Ovary (tissue), 9 donors: Measurements from ENCODE around the gene GCK. TPM values are rescaled to one million over a fixed set of nuclear protein-coding genes. Genes with fewer than 3 reads are reported as not detected.

Experiments used
- DNase-seq, 5 donors: peaks; one replicate each; pipeline ENCODE4 v3.0.0-alpha.2; 2019 to 2020
- H3K27ac ChIP-seq, 2 donors: fragments of 200-600 bp; one replicate each; pipeline versions ENCODE4 v1.5.1 to v1.8.0; 2019 to 2022
- H3K27me3 ChIP-seq: fragments of 200-600 bp; one replicate; pipeline ENCODE4 v1.8.0; 2022
- H3K36me3 ChIP-seq: fragments of 200-600 bp; sonication (generic); one replicate; pipeline ENCODE4 v1.5.1; 2019
- H3K4me1 ChIP-seq: one replicate; pipeline ENCODE4 v1.8.1; 2013; ENCODE audit warnings: mild to moderate bottlenecking, moderate library complexity; ENCODE audit not compliant: insufficient read depth
- H3K4me3 ChIP-seq: fragments of 200-600 bp; sonication (generic); one replicate; pipeline ENCODE4 v1.5.1; 2017
- H3K9me3 ChIP-seq, 2 donors: fragments of 200-600 bp in 1 of 2; sonication (generic) in 1 of 2; one replicate each; pipeline versions ENCODE4 v1.5.1 to v1.8.1; 2013 to 2019; ENCODE audit warnings: mild to moderate bottlenecking in 1 of 2, moderate library complexity in 1 of 2
- CTCF ChIP-seq, 3 donors: fragments of 450-650 bp in 2 of 3; fragments of 200-600 bp in 1 of 3; IDR thresholded peaks; one replicate each; pipeline versions ENCODE4 v1.5.1 to v1.8.0; 2016 to 2022; ENCODE audit warnings: antibody characterized with exemption in 3 of 3, mild to moderate bottlenecking in 1 of 3
- EP300 ChIP-seq: sonication (generic); formaldehyde crosslinking; IDR thresholded peaks from one replicate; pipeline ENCODE4 v1.6.1; 2017; ENCODE audit warnings: antibody characterized with exemption
- POLR2A ChIP-seq: fragments of 450-650 bp; IDR thresholded peaks from one replicate; pipeline ENCODE4 v1.6.1; 2017; ENCODE audit warnings: antibody characterized with exemption, mild to moderate bottlenecking, moderate library complexity
- WGBS, 3 donors: extraction: QIAGEN DNeasy Blood & Tissue Kit in 1 of 3; methylation state at CpG; one replicate each; pipeline versions ENCODE4 v1.1.5 to v1.1.7; 2013 to 2017; 5-methylcytosine and 5-hydroxymethylcytosine counted together
- intact Hi-C, 4 donors: fragments of 100-400 bp; cut with DNase I; formaldehyde crosslinking; loops; one replicate each; pipeline versions ENCODE4 v1.11.0 to v1.15.1; 2022 to 2023
- polyA plus RNA-seq, 2 donors: library from polyadenylated mRNA; stranded (reverse); fragments of 200-250 nt in 1 of 2; fragments of 350-450 nt in 1 of 2; fragmentation: Illumina TruSeq in 1 of 2; extraction: RNeasy Lipid Tissue Mini Kit (QIAGEN cat#74804) in 1 of 2; gene quantifications; one replicate each; pipeline ENCODE4 v1.2.3, GENCODE V29; 2013 to 2014
- total RNA-seq, 7 donors: library from RNA; depleted of rRNA in 2 of 7; stranded (reverse); fragments of >200 nt in 2 of 7; fragmentation: NEBNext Ultra II Directional in 3 of 7; extraction: Animal tissue kit (Norgen Biotek cat#: 25700) in 3 of 7; gene quantifications; one replicate each; pipeline versions ENCODE4 v1.1.0 to v1.2.4, GENCODE V29; 2016 to 2023
- donor health status: DM: no; HTN: no; CAD: no; lungs with moderate emphysema.
- donor health status: DM: no; HTN: no; CAD: no.
- donor health status: Bipolar disorder and iron deficiency.
- donor health status: DM: yes; HTN: yes; CAD: no.
- donor health status: DM: no; HTN: no; CAD: no.
- donor health status: DM: yes; HTN: yes; CAD: no.

The GCK gene
- total and polyA plus RNA-seq, 9 donors: 0.48 to 2.9 (median 1.3) TPM

- intact Hi-C loops: loop anchor here in 3 of 4 donors (5.0 to 10.0 kb wide), 3 partner anchors 58 to 138 kb away; no protein-coding TSS in a partner anchor
- 85 to 91% (median 86%) methylated on average over 7 of the region's 7 CpGs for WGBS, 3 donors
Observed at GRCh38 chr7:44193011-44193802, 4.0 kb upstream of the GCK start.

GRCh38 chr7:44191171-44191570 is 1.9 kb upstream of the GCK start:
- Histone ChIP-seq H3K4me3 (no peak overlapping the region), H3K36me3 (no peaks in the 10 kb centered on the region), H3K9me3 (no peaks in the 10 kb centered on the region), H3K27ac (no peak overlapping the region), H3K4me1 (peaks cover 6% of the 10 kb centered on the region), H3K27me3 (no peaks in the 10 kb centered on the region)
- DNase-seq: no peak
- TF ChIP-seq CTCF (IDR thresholded peaks at IDR 0.05) (no peak), EP300 (no peak), POLR2A (no peak)
- intact Hi-C loops: loop anchor here in 3 of 4 donors (5.0 to 10.0 kb wide), 3 partner anchors 56 to 136 kb away; no protein-coding TSS in a partner anchor
- WGBS, 3 donors: 80 to 85% (median 80%) methylated on average over 5 of the region's 5 CpGs

More at GRCh38 chr7:44193011-44193802, 4.0 kb upstream of the GCK start:
- Histone ChIP-seq H3K9me3 (no peaks in the 10 kb centered on the region), H3K27me3 (no peaks in the 10 kb centered on the region), H3K4me1 (no peaks in the 10 kb centered on the region), H3K36me3 (no peaks in the 10 kb centered on the region), H3K4me3 (no peak overlapping the region), H3K27ac (no peak overlapping the region)
- no peak for DNase-seq
- TF ChIP-seq EP300 (no peak), POLR2A (no peak), CTCF (IDR thresholded peaks at IDR 0.05) (no peak)

- intact Hi-C loops: loop anchor here in 3 of 4 donors (5.0 to 10.0 kb wide), 3 partner anchors 55 to 135 kb away; no protein-coding TSS in a partner anchor
- Histone ChIP-seq H3K27ac (no peak overlapping the region), H3K4me1 (peaks cover 6% of the 10 kb centered on the region), H3K9me3 (no peaks in the 10 kb centered on the region), H3K4me3 (no peak overlapping the region), H3K36me3 (no peaks in the 10 kb centered on the region), H3K27me3 (no peaks in the 10 kb centered on the region)
- no peak for TF ChIP-seq CTCF (IDR thresholded peaks at IDR 0.05)
- TF ChIP-seq POLR2A: no peak
- no peak for TF ChIP-seq EP300
- DNase-seq: no peak
- WGBS, 3 donors: 84 to 91% (median 84%) methylated on average over 14 of the region's 14 CpGs
Observed at GRCh38 chr7:44189993-44190872, 994 bp upstream of the GCK start.

GRCh38 chr7:44188480-44189225 is 586 bp downstream of the GCK start:
- intact Hi-C loops: no loop called here
- no peak for DNase-seq
- TF ChIP-seq POLR2A: no peak
- no peak for TF ChIP-seq EP300
- TF ChIP-seq CTCF (IDR thresholded peaks at IDR 0.05): no peak
- no peak overlapping the region for H3K27ac ChIP-seq
- WGBS, 3 donors: 80 to 91% (median 83%) methylated on average over 14 to 16 of the region's 16 CpGs
- H3K27me3 ChIP-seq: no peaks in the 10 kb centered on the region
- H3K9me3 ChIP-seq: no peaks in the 10 kb centered on the region
- H3K4me3 ChIP-seq: no peak overlapping the region
- H3K36me3 ChIP-seq: no peaks in the 10 kb centered on the region
- peaks cover 6% of the 10 kb centered on the region for H3K4me1 ChIP-seq
